ENCODE measurements around the gene AARS2.
A peak's percentile ranks its signal among the peaks of the same experiment; 100 is the strongest.

AARS2 gene

DNA sequence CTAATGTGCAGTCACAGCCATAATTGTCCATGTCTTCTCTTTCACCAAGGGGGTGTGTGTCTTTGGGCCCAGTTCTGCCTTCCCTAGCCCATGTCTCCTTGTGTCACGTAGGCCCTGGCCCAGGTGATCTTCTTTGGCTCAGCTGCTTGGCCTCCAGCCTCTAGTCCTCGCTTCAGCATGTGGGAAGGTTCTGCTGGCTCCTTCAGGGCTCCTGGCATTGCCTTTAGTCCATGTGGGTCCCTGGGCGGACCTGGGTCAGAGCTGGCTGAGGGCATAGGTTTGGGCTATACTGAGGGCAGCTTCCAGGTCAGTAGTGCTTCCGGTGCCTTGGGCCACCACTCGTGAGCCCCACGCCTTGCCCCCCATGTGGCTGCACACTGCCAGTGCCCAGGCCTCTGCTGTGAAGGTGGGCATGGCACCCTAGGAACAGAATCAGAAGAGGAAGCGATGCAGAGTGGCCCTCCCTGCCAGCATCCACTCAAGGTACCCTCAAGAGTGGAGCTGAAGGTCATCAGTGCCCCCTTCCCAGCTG, 12.8 kb downstream of the AARS2 start:
- DNase-seq (ENCODE audit: low read depth) = no peak
- no peak overlapping the region for H3K4me3 ChIP-seq (ENCODE audit: low read length)
- TF ChIP-seq, protein P1, sequence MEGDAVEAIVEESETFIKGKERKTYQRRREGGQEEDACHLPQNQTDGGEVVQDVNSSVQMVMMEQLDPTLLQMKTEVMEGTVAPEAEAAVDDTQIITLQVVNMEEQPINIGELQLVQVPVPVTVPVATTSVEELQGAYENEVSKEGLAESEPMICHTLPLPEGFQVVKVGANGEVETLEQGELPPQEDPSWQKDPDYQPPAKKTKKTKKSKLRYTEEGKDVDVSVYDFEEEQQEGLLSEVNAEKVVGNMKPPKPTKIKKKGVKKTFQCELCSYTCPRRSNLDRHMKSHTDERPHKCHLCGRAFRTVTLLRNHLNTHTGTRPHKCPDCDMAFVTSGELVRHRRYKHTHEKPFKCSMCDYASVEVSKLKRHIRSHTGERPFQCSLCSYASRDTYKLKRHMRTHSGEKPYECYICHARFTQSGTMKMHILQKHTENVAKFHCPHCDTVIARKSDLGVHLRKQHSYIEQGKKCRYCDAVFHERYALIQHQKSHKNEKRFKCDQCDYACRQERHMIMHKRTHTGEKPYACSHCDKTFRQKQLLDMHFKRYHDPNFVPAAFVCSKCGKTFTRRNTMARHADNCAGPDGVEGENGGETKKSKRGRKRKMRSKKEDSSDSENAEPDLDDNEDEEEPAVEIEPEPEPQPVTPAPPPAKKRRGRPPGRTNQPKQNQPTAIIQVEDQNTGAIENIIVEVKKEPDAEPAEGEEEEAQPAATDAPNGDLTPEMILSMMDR (IDR thresholded peaks at IDR 0.05; ENCODE audit: insufficient read depth, low read depth, low read length, missing control alignments) = no peak

DNA sequence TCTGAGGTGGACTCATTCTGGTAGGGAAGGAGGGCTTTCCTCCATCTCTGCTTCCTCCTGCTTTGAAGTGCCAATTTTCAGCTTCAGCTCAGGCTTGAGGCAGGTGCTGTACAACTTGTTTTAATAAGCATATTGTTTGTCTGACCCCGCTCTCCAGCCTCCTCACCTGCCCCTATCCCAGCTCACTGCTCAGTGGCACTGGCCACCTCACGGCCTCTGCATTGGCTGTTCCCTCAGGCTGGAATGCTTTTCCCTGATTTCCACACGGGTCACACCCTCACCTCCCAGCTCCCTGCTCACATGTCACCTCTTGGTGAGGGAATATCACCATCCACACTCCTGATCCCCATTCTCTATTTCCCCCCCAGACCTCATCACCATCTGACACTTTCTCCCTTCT, 14.3 kb downstream of the AARS2 start:
- TF ChIP-seq, protein P1 (IDR thresholded peaks at IDR 0.05; ENCODE audit: insufficient read depth, low read depth, low read length, missing control alignments) = no peak
- H3K4me3 ChIP-seq (ENCODE audit: low read length) = no peak overlapping the region
- no peak for DNase-seq (ENCODE audit: low read depth)

DNA sequence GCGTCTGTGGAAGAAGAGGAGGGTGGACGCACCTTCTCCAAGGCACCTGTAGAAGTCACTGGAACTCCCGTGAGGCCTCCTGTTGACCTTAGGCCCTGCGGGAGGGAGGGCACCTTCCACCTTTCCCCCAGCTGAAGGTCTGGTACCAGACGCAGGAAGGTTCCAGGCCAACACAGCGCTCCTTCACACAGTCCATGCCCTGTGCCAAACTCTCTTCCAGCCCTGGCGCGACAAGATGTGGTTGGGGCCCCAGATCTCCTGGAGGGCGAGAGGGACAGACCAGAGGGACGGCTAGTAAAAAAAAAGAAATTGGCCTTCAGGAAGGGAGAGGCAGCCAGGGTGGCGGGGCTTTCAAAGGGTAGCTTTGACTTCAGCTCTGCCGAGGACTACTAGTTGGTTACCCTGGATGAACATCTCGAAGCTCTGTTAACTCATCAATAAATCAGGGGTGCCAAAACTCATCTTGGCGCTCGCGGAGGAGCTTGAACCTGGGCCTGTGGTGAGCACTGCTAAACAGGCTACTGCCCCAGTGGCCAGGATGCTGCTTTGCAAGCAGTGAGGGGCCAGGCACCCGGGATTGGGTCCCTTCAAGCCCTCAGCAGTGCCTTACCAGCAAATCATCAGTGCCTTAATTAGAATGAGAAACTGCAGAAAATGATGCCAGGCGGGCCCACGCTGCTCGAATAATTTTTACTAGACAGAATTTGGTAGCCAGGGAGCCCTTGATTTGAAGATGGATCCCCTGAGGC, 14.9 kb downstream of the AARS2 start:
- TF ChIP-seq, protein P1 (IDR thresholded peaks at IDR 0.05; ENCODE audit: insufficient read depth, low read depth, low read length, missing control alignments) = no peak
- no peak overlapping the region for H3K4me3 ChIP-seq (ENCODE audit: low read length)

DNA sequence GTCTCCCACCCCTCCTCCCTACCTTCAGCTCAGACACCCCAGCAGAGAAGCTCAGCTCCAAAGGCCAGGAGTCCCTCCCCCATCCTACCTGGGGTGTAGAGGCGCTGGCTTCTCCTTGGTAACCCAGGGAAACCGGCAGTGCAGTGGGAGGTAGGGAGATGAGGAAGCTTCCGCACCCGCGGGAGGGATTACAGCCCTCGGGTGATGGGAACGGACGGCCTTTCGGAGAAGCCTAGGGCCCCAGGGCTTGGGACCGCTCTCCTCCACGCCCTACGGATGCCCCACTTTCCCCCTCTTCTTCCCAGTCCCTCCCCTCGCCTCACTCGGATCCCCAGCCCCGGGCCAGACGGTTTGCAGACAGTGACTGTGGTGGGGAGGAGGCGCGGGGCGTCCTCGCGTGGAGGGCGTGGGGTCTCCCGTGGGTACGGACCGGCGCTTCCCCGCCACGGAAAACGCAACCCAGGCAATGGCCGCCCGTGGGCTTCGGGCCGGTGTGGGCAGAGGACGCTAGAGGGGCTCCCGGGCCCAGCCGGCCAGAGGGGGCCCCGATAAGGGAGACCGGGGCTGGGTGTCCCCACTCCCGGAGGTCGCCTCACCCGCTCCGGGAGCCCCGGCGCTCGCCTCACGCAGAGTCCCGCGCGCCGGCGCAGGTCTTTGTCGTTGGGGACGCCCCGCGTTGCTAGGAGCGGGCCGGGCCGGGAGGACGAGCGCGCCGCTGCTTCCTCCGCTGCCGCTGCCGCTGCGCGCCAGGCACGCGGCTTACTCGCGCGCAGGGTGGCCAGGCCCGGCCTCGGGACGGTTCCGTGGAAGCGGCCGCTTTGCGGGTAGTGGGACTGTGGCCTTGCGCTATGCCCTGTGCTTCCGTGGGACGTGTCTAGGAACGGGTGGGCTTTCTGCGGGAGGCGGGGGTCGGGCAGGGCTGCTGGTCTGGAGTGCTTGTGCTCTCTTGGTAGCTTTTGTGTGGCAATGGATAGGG, 15.8 kb downstream of the AARS2 start:
- DNase-seq (ENCODE audit: low read depth) = peak; percentile 54
- TF ChIP-seq, protein P1 (IDR thresholded peaks at IDR 0.05; ENCODE audit: insufficient read depth, low read depth, low read length, missing control alignments) = no peak
- peak overlapping the region; percentile 41 for H3K4me3 ChIP-seq (ENCODE audit: low read length)

More for the DNA sequence above, 14.9 kb downstream of the AARS2 start:
- DNase-seq (ENCODE audit: low read depth) = no peak

DNA sequence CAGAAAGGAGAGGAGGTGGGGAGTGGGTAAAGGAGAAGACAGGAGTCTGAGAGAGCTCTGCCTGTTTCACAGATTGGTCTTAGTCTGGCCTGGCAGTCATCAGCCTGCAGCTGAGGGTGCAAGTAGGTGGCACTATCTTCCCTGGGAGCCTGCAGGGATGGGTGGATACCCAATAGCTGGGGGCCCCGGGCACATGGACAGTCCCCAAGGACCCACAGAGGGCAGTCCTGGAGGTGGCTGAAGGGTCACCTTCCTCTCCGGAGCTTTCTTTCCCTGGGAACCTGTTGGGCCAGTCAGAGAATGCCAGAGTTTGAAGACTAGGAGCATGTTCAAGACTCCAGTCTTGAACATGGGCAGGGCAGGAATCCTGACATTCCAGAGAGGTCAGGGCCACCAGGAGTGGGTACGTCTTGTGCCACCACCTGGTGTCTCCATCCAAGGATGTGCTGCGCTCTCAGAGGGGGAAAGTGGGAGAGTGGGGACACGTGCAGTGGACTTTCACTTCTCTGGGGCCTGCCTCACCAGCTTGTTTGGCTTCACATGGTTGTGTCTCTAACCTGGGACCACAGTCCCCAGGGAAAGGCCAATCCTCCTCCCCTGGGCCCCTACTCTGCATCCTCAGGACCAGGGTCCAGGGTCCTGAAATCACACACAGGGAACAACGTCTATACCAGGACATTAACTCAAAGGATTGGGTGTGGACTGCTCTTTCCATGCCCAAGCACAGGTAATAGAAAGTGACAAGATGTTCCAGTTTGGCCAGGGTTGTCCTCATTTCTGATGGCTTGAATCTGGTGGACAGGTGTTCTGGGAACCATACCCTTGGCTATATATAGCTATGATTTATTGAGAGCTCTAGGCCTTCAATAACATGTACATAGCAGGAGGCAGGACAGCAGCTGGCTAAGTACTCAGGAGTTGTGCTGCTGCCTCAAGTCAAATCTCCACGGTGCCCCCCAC, 18.0 kb downstream of the AARS2 start:
- TF ChIP-seq, protein P1 (IDR thresholded peaks at IDR 0.05; ENCODE audit: insufficient read depth, low read depth, low read length, missing control alignments) = no peak

More for the DNA sequence above, 18.0 kb downstream of the AARS2 start:
- DNase-seq (ENCODE audit: low read depth) = no peak
- H3K4me3 ChIP-seq (ENCODE audit: low read length) = no peak overlapping the region

Data from epithelial cell of esophagus (primary cell).